ENCODE results near the gene AFG3L2.

- TF ChIP-seq POLR2A (IDR thresholded peaks at IDR 0.05), result no peak
- no peak for TF ChIP-seq CTCF (IDR thresholded peaks at IDR 0.05)
These were observed 62.3 kb downstream of the AFG3L2 start for GRCh38 chr18:12314591-12315305.

Data from right lobe of liver (tissue), 4 donors.